Fibroblast of skin of abdomen (primary cell): ENCODE results near the gene CRACDL. TPM values are rescaled to one million over a fixed set of nuclear protein-coding genes. Genes with fewer than 3 reads are reported as not detected.

Experiments used
- DNase-seq: peaks from one replicate; pipeline ENCODE4 v3.0.0-alpha.2; 2013
- polyA plus RNA-seq, 2 experiments: library from polyadenylated mRNA; unstranded; fragments of 120-200 nt; gene quantifications; one replicate each; pipeline ENCODE4 v1.2.1, GENCODE V29; 2013; ENCODE audit not compliant: insufficient read length in 2 of 2

CRACDL gene, protein sequence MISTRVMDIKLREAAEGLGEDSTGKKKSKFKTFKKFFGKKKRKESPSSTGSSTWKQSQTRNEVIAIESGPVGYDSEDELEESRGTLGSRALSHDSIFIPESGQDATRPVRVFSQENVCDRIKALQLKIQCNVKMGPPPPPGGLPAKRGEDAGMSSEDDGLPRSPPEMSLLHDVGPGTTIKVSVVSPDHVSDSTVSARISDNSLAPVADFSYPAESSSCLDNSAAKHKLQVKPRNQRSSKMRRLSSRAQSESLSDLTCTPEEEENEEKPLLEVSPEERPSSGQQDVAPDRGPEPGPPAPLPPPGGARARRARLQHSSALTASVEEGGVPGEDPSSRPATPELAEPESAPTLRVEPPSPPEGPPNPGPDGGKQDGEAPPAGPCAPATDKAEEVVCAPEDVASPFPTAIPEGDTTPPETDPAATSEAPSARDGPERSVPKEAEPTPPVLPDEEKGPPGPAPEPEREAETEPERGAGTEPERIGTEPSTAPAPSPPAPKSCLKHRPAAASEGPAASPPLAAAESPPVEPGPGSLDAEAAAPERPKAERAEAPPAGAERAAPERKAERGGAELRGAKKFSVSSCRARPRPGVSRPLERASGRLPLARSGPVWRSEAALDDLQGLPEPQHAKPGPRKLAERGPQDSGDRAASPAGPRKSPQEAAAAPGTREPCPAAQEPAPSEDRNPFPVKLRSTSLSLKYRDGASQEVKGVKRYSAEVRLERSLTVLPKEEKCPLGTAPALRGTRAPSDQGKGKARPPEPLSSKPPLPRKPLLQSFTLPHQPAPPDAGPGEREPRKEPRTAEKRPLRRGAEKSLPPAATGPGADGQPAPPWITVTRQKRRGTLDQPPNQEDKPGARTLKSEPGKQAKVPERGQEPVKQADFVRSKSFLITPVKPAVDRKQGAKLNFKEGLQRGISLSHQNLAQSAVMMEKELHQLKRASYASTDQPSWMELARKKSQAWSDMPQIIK
- polyA plus RNA-seq (2013, experiment 1 of 2; ENCODE audit: insufficient read length): not detected
- 0.10 TPM for polyA plus RNA-seq (2013, experiment 2 of 2; ENCODE audit: insufficient read length)

DNA sequence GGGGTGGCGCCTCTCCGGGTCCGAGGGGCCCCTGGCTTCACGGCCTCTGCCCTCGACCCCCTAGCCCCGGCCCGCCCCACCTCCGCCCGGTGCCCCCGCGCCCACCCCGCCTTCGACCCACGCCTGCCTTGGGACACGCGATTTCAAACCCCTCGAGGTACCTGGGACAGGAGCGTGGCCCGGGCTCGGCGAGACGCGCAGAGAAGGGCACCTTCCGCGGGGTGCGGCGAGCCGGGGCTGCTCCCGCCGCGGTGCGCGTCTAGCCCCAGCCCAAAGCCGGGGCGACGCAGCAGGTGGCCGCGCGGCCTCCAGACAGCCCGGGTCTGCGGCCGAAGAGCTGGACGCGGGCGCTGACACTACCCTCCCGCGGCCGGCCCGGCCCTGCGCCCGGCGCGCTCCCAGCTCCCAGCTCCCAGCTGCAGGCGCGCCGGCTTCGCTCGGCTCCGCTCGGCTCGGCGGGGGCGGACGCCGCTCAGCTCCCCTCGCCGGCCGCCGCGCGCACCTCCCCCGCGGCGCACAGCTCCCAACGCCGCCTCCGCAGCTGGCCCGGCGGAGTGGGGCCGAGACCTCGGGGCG is at the start of gene CRACDL:
CRACDL (minus strand) TSS at position 449 of the 576 bp plus-strand sequence. CDS start 89,425 bp downstream, outside the sequence.
- DNase-seq: no peak

DNA sequence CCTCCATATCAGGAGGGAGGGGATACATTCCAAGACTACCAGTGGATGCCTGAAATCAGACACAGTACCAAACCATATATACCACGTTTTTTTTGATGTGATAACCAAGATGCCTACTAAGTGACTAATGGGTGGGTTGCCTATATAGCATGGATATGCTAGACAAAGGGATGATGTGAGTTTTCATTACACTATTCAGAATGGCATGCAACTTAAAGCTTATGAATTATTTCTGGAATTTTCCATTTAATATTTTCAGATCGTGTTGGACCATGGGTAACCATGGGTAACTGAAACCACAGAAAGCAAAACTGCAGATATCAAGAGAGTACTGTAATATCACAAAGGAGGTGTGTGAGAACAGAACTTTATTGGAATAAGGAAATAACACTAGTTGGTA is 39.6 kb upstream of the CRACDL start:
- no peak for DNase-seq

DNA sequence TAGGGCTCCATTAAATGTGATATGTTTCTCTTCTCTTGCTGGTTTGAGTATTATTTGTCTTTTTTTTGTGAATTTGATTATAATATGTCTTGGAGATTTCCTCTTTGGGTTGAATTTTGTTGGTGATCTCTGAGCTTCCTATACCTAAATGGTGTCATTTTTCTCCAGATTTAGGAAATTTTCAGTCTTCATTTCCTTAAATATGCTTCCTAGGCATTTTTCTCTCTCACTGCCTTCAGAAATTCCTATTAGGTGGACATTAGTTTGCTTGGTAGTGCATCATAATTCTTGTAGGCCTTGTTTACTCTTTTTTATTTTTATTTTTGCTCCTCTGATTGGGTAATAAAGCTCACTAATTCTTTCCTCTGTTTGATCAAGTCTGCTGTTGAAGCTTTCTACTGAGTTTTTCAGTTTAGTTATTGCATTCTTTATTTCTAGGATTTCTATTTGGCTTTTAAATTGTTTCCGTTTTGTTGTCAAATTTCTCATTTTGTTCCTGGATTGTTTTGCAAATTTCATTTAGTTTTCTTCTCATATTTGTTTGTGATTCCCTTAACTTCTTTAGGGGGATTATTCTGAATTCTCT is 36.6 kb upstream of the CRACDL start:
- no peak for DNase-seq

DNA sequence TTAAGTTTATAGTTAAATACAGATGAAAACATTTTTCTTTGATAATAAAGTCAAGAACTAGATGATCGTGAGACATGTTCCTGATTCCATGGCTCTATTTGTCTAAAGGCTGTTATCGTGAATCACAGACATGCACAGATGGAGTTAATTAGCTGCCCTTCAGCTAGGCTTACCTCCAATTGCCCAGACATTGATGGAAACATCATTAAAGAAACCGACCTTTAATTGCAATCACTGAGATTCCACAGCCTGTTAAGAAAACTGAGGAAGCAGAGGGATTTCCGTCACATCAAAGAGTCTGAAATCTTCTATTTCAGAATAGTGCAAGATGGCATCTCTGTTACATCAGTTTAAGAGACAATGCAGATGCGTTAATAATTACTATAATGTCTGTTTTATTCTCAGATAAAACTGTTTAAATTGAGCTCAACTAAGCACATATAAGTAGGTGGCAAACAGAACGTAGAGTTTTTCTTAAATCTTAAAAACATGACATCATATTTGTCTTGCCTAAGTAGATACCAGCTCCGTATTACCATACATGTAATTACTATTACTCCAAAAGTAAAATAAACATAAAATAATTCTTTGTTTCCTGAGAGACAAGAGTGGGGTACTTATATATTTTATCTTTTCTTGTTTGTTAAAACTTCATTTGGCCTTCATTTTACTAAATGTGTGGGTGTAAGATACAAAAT is 23.9 kb upstream of the CRACDL start:
- peak; percentile 63 for DNase-seq

DNA sequence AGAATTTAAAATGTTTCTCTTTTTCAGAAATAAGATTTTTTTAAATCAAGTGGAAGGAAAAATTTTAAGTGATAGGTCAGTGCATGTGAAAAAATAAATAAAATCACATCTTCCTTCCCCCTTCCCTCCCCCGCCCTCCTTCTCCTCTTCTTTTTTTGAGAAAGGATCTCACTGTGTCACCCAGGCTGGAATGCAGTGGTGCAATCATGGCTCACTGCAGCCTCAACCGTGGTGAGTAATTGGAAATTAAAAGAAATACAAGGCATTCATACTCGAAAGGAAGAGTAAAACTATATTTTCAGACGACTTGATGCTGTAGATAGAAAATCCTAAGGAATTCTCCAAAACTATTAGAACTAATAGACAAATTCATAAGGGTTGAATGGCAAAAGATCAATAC is 16.9 kb upstream of the CRACDL start:
- DNase-seq: peak; percentile 45

DNA sequence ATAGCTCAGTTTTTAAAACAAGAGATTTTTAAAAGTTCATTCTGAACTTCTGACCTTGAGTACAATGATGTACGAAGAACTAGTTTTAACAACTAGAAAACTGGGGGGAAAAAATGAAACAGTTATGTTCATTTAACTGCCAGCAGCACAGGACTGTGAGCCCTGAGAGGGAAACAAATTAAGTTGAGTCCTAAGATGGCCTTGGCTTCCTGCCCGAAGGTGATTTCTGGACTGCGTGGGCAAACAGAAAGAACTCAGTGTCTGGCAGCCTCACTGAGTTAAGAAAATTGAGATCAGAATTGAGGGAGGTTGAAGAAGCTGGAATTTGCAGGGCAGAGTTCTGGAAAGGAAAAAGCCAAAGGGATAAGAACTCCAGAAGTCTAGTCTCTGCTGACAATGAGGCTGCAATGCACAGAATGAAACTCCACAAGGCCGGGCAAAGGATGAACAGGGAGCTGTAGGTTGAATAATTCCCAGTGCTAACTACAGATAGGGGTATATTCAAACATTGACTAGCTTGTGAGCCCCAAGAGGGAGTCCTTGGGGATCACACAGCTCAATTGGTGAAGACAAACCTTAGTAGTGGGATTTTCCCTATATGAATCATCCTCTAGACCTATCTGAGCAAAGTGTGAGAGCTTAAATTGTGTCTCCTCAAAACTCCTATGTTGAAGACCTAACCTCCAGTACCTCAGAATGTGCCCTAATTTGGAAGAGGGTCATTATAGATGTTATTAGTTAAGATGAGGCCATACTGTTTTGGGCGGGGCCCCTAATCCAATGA is 13.1 kb upstream of the CRACDL start:
- no peak for DNase-seq

DNA sequence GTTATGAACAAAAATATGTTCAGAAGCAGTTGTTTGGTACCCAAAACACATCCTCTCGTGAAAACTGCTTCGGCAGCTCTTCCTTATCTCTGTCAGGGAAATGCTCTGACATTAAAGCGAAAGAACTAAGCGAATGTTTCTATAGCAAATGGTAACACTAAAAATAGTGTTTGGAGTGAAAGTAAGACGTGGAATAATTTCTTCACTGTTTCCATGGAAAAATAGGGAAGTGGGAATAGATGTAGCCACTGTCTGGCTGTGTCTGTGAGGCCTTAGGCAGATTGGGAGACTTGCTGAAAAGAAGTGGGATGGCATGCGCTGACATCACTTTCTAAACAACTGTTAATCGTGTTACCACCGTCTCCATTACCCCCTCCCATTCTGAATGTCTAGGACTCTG is 11.5 kb upstream of the CRACDL start:
- DNase-seq: no peak

DNA sequence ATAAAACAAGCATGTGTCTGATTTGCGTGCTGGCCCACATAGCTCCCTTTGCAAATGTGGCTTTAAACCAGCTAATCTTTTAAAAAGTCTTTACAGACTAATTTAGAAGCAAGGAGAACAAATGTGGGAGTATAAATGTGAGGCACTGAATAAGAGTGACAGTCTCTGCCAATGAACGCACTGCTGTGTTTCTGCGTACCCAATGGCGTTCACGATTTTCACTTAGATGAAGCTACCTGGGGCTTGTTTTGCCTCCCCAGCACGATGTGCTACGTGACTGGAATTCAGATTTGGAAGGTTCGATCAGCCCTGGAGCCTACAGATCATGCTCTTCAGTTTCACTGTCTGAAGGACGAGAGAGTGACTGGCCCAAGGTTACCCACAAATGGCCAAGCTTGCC is 10.8 kb upstream of the CRACDL start:
- no peak for DNase-seq

DNA sequence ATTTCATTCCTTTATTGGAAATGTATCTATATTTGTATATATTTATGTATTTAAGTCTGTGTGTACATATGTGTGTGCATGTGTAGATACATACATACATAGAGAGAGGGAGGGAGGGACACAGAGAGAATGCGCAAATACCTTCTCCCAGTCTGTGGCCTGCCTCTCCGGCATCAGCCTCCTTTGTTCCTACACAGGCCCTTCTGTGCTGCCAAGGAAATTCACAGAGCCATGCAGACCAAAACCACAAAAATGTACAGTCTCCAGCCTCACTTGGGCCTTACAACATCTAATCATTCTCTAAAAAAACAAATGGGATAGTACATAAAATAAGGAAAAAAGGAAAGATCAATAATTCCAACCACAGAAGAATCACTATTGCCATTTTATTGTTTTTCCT is 8.8 kb upstream of the CRACDL start:
- DNase-seq: peak; percentile 68

DNA sequence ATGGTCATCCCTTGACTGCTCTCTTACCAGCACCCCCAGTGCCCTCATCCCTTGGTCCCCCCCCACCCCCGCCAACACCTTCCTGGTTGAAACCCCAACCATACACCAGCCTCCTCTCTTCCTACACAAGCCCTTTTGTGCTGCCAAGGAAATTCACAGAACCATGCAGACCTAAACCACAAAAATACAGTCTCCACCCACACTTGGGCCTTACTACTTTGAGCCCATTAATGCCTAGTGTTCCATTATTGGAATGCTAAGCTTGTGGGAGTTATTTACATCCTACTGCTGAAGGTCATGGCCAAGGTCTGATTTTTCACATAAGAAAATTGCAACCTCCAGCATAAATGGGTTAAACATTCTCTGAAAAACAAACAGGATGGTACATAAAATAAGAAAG is 4.1 kb upstream of the CRACDL start:
- no peak for DNase-seq

DNA sequence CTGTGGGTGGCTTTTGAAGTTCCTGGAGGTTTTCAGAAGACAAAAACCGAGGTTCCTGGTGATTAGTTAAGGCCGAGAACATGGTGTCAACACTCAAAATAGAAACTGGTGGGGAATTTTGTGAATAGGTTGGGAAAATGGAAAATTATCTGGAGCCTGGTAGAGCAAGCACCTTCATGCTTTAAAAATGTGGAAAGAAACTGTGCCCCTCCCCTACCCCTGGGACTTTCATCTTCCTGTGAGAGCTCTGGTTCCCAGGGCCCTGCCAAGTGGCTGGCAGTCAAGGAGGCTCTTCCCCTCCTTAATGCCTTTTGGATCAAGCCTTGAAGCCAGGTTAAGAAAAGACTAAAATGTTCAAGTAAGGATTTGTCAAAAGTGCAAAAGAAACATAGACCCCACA is 1.9 kb upstream of the CRACDL start:
- DNase-seq: no peak

DNA sequence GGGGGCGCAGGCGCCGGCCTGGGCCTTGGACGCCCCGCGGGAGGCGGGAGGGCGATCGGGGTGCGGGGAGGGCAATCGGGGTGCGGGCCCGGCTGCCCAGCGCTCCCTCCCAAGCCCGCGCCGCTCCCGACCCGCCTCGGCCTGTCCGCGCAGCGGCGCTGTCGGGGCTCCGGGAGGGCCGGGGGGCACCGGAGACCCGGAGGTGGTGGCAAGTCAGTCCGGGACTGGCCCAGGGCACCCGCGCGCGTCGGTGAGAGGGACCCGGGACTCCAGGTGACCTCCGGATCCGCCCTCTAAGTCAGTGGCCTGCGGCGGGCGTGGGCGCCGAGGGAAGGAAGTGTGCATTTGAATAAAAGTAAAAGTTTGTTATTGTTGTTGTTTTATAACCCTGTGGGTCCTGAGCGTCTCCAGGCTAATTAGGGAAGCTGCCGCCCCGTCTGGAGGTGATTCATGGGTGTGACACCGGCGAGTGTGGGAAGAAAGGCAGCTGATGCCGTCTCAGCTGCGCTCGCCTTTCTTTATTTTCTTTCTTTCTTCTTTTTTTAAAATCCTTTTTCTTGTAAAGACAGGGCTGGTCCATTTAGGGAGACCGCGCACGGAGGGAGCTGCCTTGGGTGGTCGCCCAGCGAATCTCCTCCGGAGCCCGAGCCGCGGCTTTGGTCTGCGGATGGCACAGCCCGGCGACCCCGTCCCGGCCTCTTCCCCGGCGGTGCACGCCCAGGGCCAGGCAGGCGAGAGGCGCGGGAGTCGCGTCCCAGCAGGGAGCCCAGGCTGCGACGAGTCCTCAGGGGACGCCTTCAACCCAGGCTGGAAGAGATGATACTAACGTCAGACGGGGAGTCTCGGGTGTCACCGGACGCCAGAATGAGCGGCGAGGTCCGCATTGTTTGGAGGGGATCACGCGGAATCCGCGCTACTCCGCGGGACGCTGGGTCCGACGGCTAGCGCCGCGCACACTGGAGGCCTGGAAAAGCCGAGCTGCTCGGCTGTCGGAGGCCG is 627 bp upstream of the CRACDL start:
- DNase-seq: no peak

DNA sequence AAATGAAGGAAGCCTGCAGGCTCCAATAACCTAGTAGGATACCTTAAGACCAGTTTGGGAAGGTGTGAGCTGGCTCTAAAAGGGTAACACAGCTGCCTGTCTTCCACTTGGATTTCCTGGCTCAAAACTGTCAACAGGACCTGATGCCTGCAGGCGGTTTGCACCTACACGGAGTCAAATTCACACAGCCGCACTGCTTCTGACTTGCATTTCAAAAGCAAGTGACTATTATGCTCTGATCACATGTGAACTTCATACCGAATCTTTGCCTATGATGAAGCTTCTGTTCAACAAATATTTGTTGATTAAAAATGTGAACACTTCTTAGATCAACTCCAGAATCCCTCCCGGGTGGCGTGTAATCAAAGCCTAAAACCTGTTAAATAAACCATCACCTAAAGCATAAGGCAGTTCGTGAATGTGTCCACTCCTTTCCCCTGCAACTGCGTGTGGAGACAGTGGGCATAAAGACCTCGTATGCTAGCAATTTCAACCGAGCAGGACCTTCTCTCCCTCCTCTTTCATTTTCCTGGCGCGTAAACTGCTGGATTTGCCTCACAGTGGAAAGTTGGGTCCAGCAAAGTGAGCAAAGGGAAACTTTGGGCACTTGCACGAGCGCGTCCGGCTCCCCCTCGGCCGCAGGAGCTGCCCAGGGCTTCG is 784 bp downstream of the CRACDL start:
- DNase-seq: no peak

DNA sequence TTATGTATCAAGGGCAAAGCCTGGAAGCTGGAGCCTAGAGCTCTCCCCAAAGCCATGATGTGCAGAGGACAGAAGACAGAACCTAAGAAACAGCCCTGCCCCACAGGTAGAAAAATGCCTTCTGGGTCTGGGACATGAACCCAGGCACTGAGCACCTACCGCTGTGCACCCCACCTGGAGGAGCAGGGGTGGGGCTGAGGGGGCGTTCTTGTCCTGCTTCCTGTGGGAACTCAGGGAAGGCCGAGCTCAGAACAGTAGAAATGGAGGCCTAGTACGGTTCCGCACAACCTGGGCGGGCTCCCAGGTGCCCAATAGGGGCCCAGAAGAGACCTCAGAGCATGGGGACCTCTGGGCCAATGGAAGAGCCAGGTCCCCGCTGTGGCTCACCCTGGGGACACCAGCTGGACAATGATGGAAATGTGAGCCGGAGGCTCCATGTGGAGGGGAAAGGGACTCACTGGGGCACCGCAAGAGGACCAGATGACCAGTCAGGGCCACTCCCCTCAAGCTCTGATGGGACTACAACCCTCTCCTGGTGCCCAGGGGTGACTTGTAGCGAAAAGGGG is 3.2 kb downstream of the CRACDL start:
- no peak for DNase-seq

DNA sequence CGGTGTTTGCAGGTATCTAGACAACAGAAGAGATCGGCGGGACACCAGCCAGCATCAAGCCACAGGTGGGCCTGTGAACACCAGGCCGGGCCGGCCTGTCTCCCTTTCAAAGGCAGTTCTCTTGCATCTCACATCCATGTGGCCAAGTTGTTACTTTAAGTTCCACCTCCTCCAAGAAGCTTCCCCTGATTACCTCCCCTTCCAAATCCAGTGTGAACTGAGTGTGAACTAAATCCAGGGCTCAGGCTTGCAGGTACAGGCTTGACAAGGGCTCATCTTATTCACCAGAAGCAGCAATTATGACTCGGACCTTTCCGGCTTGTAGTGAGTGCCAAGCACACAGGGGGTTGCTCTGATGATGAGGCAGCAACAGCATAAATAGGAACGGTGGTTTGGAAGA is 3.9 kb downstream of the CRACDL start:
- DNase-seq: no peak

DNA sequence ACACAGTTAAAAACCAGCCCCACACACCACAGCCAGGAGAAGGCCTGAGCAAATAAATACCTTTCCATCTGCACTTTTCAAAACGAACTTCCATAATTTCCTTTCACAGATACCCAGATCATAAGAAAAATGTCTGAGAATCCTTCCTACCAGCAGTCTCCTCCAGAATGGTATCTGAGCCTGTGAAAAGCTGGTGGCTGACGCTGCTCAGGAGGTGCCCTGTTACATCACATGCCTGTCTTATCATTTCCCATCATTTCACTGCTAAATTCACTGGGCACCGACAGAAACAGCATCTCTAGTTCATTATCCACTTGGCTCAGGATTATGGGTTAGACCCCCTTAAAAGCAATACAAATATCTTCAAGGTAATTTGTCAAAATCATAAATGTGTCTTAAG is 4.4 kb downstream of the CRACDL start:
- DNase-seq: no peak

DNA sequence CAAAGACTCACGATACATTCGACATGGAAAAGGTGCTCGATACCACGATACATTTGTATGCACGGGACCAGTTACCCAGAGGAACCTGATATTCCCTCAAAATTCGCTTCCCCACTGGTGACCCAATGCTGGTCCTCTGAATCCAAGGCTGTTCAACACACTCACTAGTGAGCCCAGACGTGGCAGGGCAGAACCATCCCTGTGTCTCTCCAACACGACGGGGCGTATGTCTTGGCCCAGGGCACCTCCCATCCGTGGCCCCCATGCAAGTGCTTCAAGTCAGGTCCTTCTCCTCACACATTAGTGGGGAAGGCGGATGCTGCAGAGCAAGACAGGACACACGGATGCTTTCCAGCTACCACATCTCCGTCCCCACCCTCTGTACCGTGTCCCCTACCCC is 6.1 kb downstream of the CRACDL start:
- no peak for DNase-seq

DNA sequence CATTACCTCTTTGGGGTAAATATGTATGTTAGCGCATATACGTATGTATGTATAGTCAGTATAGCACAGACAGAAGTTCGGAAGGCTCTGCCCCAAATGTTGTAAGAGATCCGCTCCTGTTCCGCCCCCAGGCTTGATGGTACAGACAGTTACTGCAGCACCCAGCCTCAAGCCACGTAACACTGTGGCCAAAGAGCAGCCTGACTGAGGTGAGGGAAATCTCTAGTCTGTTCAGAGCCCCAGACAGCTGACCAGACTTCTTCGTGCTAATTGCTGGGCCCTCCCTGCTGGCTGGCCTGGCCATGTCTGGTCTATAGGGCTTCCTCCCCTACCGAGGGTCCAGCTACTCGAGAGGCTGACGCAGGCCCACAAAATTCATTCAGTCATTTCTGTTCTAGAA is 7.8 kb downstream of the CRACDL start:
- DNase-seq: no peak

DNA sequence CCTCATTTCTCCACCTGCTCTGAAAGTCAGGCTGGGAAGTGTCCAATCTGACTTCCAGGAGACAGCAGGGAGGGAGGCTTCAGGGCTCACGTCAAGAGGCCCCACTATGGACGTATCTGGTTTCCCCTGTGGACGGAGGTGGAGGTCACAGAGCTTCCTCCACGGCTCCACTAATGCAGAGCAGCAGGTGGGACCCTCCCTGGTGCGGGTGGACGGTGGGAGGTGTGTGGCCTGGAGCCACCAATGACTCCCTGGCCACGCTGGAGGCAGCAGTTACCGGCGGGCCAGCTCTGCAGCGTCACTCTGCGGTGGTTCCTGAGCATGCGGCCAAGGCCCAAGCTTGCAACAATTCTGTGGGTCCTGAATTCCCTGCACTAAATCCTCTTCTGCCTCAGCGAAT is 9.0 kb downstream of the CRACDL start:
- no peak for DNase-seq
